GM19193 (cell line): ENCODE results near the gene NKAIN2.

ENCODE experiments used
- POLR2A ChIP-seq: IDR thresholded peaks from 4 replicates; pipeline ENCODE4 v1.6.1; 2011; ENCODE audit not compliant: insufficient read depth, insufficient read length; ENCODE audit errors: extremely low read depth

The NKAIN2 gene

GRCh38 chr6:123841067-123841896 lies 37.6 kb downstream of the NKAIN2 start:
- TF ChIP-seq POLR2A: no peak

- no peak for TF ChIP-seq POLR2A
These were observed 40.3 kb downstream of the NKAIN2 start for GRCh38 chr6:123844011-123844410.

- no peak for TF ChIP-seq POLR2A
These were observed 44.7 kb downstream of the NKAIN2 start for GRCh38 chr6:123848347-123848746.

- no peak for TF ChIP-seq POLR2A
These were observed 45.7 kb downstream of the NKAIN2 start for GRCh38 chr6:123849406-123849805.

- no peak for TF ChIP-seq POLR2A
These were observed 46.9 kb downstream of the NKAIN2 start for GRCh38 chr6:123850555-123850954.

- no peak for TF ChIP-seq POLR2A
These were observed 50.5 kb downstream of the NKAIN2 start for GRCh38 chr6:123854201-123854600.

- no peak for TF ChIP-seq POLR2A
These were observed 51.8 kb downstream of the NKAIN2 start for GRCh38 chr6:123855506-123855905.

- no peak for TF ChIP-seq POLR2A
These were observed 55.6 kb downstream of the NKAIN2 start for GRCh38 chr6:123859291-123859690.

- no peak for TF ChIP-seq POLR2A
These were observed 65.7 kb downstream of the NKAIN2 start for GRCh38 chr6:123869334-123869733.

GRCh38 chr6:123873974-123874373 lies 70.3 kb downstream of the NKAIN2 start:
- TF ChIP-seq POLR2A: no peak

GRCh38 chr6:123875784-123876183 lies 72.1 kb downstream of the NKAIN2 start:
- no peak for TF ChIP-seq POLR2A

GRCh38 chr6:123879749-123880148 lies 76.1 kb downstream of the NKAIN2 start:
- no peak for TF ChIP-seq POLR2A

GRCh38 chr6:123888771-123889513 lies 85.3 kb downstream of the NKAIN2 start:
- no peak for TF ChIP-seq POLR2A

- no peak for TF ChIP-seq POLR2A
These were observed 91.7 kb downstream of the NKAIN2 start for GRCh38 chr6:123895346-123895745.

GRCh38 chr6:123895806-123896205 lies 92.1 kb downstream of the NKAIN2 start:
- no peak for TF ChIP-seq POLR2A

GRCh38 chr6:123896869-123897268 lies 93.2 kb downstream of the NKAIN2 start:
- TF ChIP-seq POLR2A: no peak
